NCI-H1105 (cell line): ENCODE measurements around the gene SGMS1.

Experiments
- DNase-seq: peaks from one replicate; lab custom pipeline; 2025; lab: John Stamatoyannopoulos, UW

Gene SGMS1

GRCh38 chr10:50613150-50613549 lies 10.6 kb downstream of the SGMS1 start:
- no peak for DNase-seq

- DNase-seq = no peak
Observed at GRCh38 chr10:50610368-50610767, 13.4 kb downstream of the SGMS1 start.

- DNase-seq = no peak
Observed at GRCh38 chr10:50607356-50607925, 16.3 kb downstream of the SGMS1 start.

- DNase-seq = no peak
Observed at GRCh38 chr10:50605951-50606270, 17.8 kb downstream of the SGMS1 start.

- no peak for DNase-seq
Observed at GRCh38 chr10:50605269-50605950, 18.3 kb downstream of the SGMS1 start.

- DNase-seq = no peak
Observed at GRCh38 chr10:50604809-50605208, 18.9 kb downstream of the SGMS1 start.

GRCh38 chr10:50604049-50604640 lies 19.6 kb downstream of the SGMS1 start:
- peak; percentile 48 for DNase-seq

- no peak for DNase-seq
Observed at GRCh38 chr10:50603151-50603850, 20.5 kb downstream of the SGMS1 start.

- DNase-seq = no peak
Observed at GRCh38 chr10:50601974-50602373, 21.8 kb downstream of the SGMS1 start.

- no peak for DNase-seq
Observed at GRCh38 chr10:50600831-50601477, 22.8 kb downstream of the SGMS1 start.

GRCh38 chr10:50600286-50600685 lies 23.5 kb downstream of the SGMS1 start:
- DNase-seq = peak; percentile 39

GRCh38 chr10:50596897-50597296 lies 26.9 kb downstream of the SGMS1 start:
- DNase-seq = no peak

- no peak for DNase-seq
Observed at GRCh38 chr10:50596456-50596855, 27.3 kb downstream of the SGMS1 start.

GRCh38 chr10:50595785-50596184 lies 28.0 kb downstream of the SGMS1 start:
- DNase-seq = no peak

GRCh38 chr10:50593523-50594376 lies 30.0 kb downstream of the SGMS1 start:
- DNase-seq = peak; percentile 26

GRCh38 chr10:50592961-50593418 lies 30.8 kb downstream of the SGMS1 start:
- no peak for DNase-seq

- DNase-seq = no peak
Observed at GRCh38 chr10:50590935-50591334, 32.8 kb downstream of the SGMS1 start.

- DNase-seq = no peak
Observed at GRCh38 chr10:50586740-50587088, 37.0 kb downstream of the SGMS1 start.

- DNase-seq = no peak
Observed at GRCh38 chr10:50585921-50586739, 37.6 kb downstream of the SGMS1 start.
